ENCODE results near the gene TMEM239. TPM values are rescaled to one million over a fixed set of nuclear protein-coding genes. Genes with fewer than 3 reads are reported as not detected.

TMEM239 gene
- total RNA-seq, 1 experiment from 2014 or later: not detected

DNA sequence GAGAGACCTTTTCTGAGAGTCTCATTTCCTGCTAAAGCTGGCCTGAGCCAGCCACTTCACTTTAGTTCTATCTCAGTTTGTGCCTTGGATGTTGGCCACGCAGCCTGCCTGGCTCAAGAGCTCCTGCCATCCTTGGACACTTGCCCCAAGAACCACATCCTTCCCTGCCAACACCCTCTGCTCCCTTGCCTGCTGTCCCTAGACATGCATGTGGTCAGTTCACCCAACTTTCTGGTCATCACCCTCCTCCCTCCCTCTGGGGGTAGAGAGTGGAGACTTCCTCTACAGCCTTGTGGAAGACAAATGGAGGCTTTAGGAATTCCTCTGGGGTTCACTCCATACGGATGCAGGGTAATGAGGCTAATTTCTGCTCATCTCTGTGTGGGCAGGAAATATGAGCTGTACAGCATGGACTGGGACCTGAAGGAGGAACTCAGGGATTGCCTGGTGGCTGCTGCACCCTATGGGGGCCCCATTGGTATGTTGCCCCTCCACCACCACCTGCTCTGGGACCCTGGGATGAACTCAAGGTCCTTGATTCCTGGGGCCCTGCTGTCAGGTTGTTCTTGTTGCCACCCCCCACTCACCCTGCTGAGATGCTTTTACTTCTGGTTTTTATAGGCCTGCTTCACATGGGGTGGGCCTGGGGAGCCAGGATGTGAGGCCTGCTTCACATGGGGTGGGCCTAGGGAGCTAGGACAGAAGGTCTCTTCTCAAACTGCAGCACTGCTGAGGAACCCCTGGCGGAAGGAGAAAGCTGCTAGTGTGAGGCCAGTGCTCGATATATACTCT, 43.4 kb downstream of the TMEM239 start:
- no peak overlapping the region for H3K4me3 Mint-ChIP-seq (ENCODE audit: unreplicated experiment)
- H3K36me3 Mint-ChIP-seq (ENCODE audit: insufficient read depth, unreplicated experiment): peaks cover 13% of the 10 kb centered on the region
- TF ChIP-seq, protein P1, sequence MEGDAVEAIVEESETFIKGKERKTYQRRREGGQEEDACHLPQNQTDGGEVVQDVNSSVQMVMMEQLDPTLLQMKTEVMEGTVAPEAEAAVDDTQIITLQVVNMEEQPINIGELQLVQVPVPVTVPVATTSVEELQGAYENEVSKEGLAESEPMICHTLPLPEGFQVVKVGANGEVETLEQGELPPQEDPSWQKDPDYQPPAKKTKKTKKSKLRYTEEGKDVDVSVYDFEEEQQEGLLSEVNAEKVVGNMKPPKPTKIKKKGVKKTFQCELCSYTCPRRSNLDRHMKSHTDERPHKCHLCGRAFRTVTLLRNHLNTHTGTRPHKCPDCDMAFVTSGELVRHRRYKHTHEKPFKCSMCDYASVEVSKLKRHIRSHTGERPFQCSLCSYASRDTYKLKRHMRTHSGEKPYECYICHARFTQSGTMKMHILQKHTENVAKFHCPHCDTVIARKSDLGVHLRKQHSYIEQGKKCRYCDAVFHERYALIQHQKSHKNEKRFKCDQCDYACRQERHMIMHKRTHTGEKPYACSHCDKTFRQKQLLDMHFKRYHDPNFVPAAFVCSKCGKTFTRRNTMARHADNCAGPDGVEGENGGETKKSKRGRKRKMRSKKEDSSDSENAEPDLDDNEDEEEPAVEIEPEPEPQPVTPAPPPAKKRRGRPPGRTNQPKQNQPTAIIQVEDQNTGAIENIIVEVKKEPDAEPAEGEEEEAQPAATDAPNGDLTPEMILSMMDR (IDR thresholded peaks at IDR 0.05; ENCODE audit: unreplicated experiment): no peak
- BruUV-seq (replicated peaks): no TSS peak
- DNase-seq (ENCODE audit: unreplicated experiment): no peak
- no peaks in the 10 kb centered on the region for H3K27me3 Mint-ChIP-seq (ENCODE audit: insufficient read depth, unreplicated experiment)
- ChIA-PET POLR2A (interaction anchor here (0.6 to 0.7 kb wide), 2 partner anchors 195 to 452 kb away, joined by 3 read pairs; no protein-coding TSS in a partner anchor), CTCF (interaction anchor here (0.5 kb wide), 1 partner anchor 17 kb away, joined by 3 read pairs; no protein-coding TSS in a partner anchor)
- intact Hi-C loops (cut with micrococcal nuclease): no loop called here
- H3K4me1 Mint-ChIP-seq (ENCODE audit: insufficient read depth, unreplicated experiment): no peaks in the 10 kb centered on the region
- H3K9me3 Mint-ChIP-seq (ENCODE audit: unreplicated experiment): no peaks in the 10 kb centered on the region
- no peak overlapping the region for H3K27ac Mint-ChIP-seq (ENCODE audit: low read depth, unreplicated experiment)

DNA sequence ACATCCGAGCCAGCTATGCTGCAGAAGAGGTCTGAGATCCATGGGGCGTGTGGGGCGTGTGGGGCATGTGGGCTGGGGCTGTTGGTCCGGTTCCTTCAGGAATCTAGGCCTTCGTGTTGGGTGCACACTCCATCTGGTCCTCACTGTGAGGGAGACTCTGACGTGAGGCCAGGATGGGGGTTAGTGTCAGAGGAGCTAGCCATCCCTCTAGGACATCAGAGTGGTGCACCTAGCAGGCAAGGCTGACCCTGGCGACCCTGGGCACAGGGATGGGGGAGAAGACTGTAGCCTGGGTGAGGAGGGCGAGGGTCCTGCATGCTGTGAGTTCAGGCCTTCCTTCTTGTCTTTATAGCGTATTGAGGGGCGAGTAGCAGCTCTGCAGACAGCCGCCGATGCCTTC, 48.5 kb downstream of the TMEM239 start:
- Mint-ChIP-seq H3K36me3 (ENCODE audit: insufficient read depth, unreplicated experiment) (peaks cover 22% of the 10 kb centered on the region), H3K4me1 (ENCODE audit: insufficient read depth, unreplicated experiment) (peaks cover 9% of the 10 kb centered on the region), H3K27me3 (ENCODE audit: insufficient read depth, unreplicated experiment) (no peaks in the 10 kb centered on the region), H3K9me3 (ENCODE audit: unreplicated experiment) (no peaks in the 10 kb centered on the region), H3K4me3 (ENCODE audit: unreplicated experiment) (no peak overlapping the region), H3K27ac (ENCODE audit: low read depth, unreplicated experiment) (no peak overlapping the region)
- CTCF ChIA-PET: interaction anchor here (1.6 kb wide), 1 partner anchor 13 kb away, joined by 8 read pairs; no protein-coding TSS in a partner anchor
- DNase-seq (ENCODE audit: unreplicated experiment): no peak
- BruUV-seq (replicated peaks): no TSS peak
- intact Hi-C loops (cut with micrococcal nuclease): no loop called here
- TF ChIP-seq, protein P1 (IDR thresholded peaks at IDR 0.05; ENCODE audit: unreplicated experiment): no peak
- POLR2A ChIA-PET: interaction anchor here (0.9 to 1.4 kb wide), 4 partner anchors 8 to 16 kb away, joined by 3 to 6 read pairs (median 4); partner anchors contain the start of gene PTPRA

DNA sequence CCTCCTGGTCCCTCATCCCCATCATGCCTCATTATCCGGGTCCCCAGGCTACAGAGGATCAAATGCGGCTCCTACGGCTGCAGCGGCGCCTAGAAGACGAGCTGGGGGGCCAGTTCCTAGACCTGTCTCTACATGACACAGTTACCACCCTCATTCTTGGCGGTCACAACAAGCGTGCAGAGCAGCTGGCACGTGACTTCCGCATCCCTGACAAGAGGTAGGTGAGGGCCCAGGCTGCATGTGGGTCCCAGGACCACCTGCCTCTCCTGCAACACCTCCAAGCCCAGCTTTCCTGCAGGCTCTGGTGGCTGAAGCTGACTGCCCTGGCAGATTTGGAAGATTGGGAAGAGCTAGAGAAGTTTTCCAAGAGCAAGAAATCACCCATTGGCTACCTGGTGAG, 48.9 kb downstream of the TMEM239 start:
- no peak for DNase-seq (ENCODE audit: unreplicated experiment)
- no TSS peak for BruUV-seq (replicated peaks)
- Mint-ChIP-seq H3K4me3 (ENCODE audit: unreplicated experiment) (no peak overlapping the region), H3K4me1 (ENCODE audit: insufficient read depth, unreplicated experiment) (peaks cover 9% of the 10 kb centered on the region), H3K27me3 (ENCODE audit: insufficient read depth, unreplicated experiment) (no peaks in the 10 kb centered on the region), H3K36me3 (ENCODE audit: insufficient read depth, unreplicated experiment) (peaks cover 22% of the 10 kb centered on the region), H3K9me3 (ENCODE audit: unreplicated experiment) (no peaks in the 10 kb centered on the region), H3K27ac (ENCODE audit: low read depth, unreplicated experiment) (no peak overlapping the region)
- intact Hi-C loops (cut with micrococcal nuclease): no loop called here
- ChIA-PET POLR2A (interaction anchor here (0.6 to 1.4 kb wide), 6 partner anchors 8 to 1023 kb away, joined by 3 to 6 read pairs (median 4); partner anchors contain the start of gene PTPRA), CTCF (interaction anchor here (0.6 to 1.6 kb wide), 4 partner anchors 14 to 1424 kb away, joined by 3 to 8 read pairs (median 3); no protein-coding TSS in a partner anchor)
- TF ChIP-seq, protein P1 (IDR thresholded peaks at IDR 0.05; ENCODE audit: unreplicated experiment): no peak

DNA sequence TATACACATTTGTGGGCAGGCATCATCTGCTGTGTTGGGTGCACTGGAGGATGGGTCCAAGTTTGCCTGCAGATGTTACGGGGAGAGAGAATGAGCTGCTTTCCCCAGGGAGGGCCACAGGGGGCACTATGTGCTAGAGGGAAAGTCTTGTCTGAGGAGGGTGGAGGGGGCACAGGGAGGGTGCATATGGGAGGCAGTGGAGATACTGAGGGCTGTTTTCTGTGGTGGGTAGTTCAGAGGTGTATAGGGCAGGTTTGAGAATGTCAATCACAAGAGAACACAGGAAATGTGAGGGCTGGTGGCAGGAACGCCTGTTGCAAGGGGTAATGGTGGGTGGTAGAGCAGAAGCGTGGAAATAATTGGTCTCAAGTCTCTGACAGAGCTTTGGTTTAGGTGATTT, 49.5 kb downstream of the TMEM239 start:
- H3K36me3 Mint-ChIP-seq (ENCODE audit: insufficient read depth, unreplicated experiment): peaks cover 22% of the 10 kb centered on the region
- TF ChIP-seq, protein P1 (IDR thresholded peaks at IDR 0.05; ENCODE audit: unreplicated experiment): no peak
- H3K27ac Mint-ChIP-seq (ENCODE audit: low read depth, unreplicated experiment): no peak overlapping the region
- no TSS peak for BruUV-seq (replicated peaks)
- POLR2A ChIA-PET: interaction anchor here (0.6 to 1.3 kb wide), 4 partner anchors 9 to 1024 kb away, joined by 3 to 4 read pairs (median 3); no protein-coding TSS in a partner anchor
- peaks cover 14% of the 10 kb centered on the region for H3K4me1 Mint-ChIP-seq (ENCODE audit: insufficient read depth, unreplicated experiment)
- H3K27me3 Mint-ChIP-seq (ENCODE audit: insufficient read depth, unreplicated experiment): no peaks in the 10 kb centered on the region
- H3K4me3 Mint-ChIP-seq (ENCODE audit: unreplicated experiment): no peak overlapping the region
- intact Hi-C loops (cut with micrococcal nuclease): no loop called here
- CTCF ChIA-PET: interaction anchor here (0.6 to 0.7 kb wide), 3 partner anchors 47 to 1425 kb away, joined by 3 read pairs; no protein-coding TSS in a partner anchor
- H3K9me3 Mint-ChIP-seq (ENCODE audit: unreplicated experiment): no peaks in the 10 kb centered on the region
- DNase-seq (ENCODE audit: unreplicated experiment): no peak
